ENCODE measurements around the gene TMEM132E.

TMEM132E gene

GRCh38 chr17:34633351-34633750, 54.0 kb downstream of the TMEM132E start:
- TF ChIP-seq CTCF (conservative IDR thresholded peaks at IDR 0.05; ENCODE audit: low read depth, low read length): no peak
- DNase-seq (ENCODE audit: low read depth): no peak
- H3K4me3 ChIP-seq (ENCODE audit: low read depth, low read length): no peak overlapping the region

- DNase-seq (ENCODE audit: low read depth): no peak
- no peak for TF ChIP-seq CTCF (conservative IDR thresholded peaks at IDR 0.05; ENCODE audit: low read depth, low read length)
- no peak overlapping the region for H3K4me3 ChIP-seq (ENCODE audit: low read depth, low read length)
These were observed 54.4 kb downstream of the TMEM132E start for GRCh38 chr17:34633760-34634159.

- TF ChIP-seq CTCF (conservative IDR thresholded peaks at IDR 0.05; ENCODE audit: low read depth, low read length): no peak
- DNase-seq (ENCODE audit: low read depth): no peak
- H3K4me3 ChIP-seq (ENCODE audit: low read depth, low read length): no peak overlapping the region
These were observed 55.3 kb downstream of the TMEM132E start for GRCh38 chr17:34634551-34635160.

GRCh38 chr17:34635876-34636275, 56.5 kb downstream of the TMEM132E start:
- TF ChIP-seq CTCF (conservative IDR thresholded peaks at IDR 0.05; ENCODE audit: low read depth, low read length): no peak
- no peak for DNase-seq (ENCODE audit: low read depth)
- H3K4me3 ChIP-seq (ENCODE audit: low read depth, low read length): no peak overlapping the region

- TF ChIP-seq CTCF (conservative IDR thresholded peaks at IDR 0.05; ENCODE audit: low read depth, low read length): no peak
- H3K4me3 ChIP-seq (ENCODE audit: low read depth, low read length): no peak overlapping the region
- DNase-seq (ENCODE audit: low read depth): no peak
These were observed 57.7 kb downstream of the TMEM132E start for GRCh38 chr17:34637041-34637547.

GRCh38 chr17:34637548-34638525, 58.5 kb downstream of the TMEM132E start:
- peak; percentile 90 for TF ChIP-seq CTCF (conservative IDR thresholded peaks at IDR 0.05; ENCODE audit: low read depth, low read length)
- H3K4me3 ChIP-seq (ENCODE audit: low read depth, low read length): peak overlapping the region; percentile 5
- DNase-seq (ENCODE audit: low read depth): peak; percentile 79
